ENCODE results near the gene RAET1L. TPM values are rescaled to one million over a fixed set of nuclear protein-coding genes. Genes with fewer than 3 reads are reported as not detected.

Gene RAET1L
- polyA plus RNA-seq, 3 donors, result not detected

DNA sequence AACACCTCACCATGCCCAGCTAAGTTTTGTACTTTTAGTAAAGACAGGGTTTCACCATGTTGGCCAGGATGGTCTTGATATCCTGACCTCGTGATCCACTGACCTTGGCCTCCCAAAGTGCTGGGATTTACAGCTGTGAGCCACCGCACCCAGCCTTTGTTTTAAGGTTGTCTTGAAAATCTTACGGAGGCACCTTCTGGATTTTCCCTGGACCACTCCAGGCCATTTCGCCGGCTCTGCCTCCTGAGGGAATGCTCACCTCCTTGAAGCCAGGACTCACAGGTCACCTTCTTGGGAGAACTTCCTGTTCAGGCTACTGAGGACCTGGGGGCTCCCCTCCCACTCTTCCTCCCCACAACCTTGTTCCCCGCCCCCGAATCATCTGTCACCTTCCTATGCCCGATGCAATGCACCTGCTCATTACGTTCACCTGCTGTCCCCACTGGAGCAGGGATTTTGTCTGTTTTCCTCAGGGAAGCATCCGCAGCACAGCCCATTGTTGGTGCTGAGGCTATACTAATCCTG lies 19.4 kb upstream of the RAET1L start:
- H3K27ac Mint-ChIP-seq, result no peak overlapping the region
- H3K4me2 ChIP-seq (replicated peaks; ENCODE audit: extremely low read depth, low read length, poor library complexity, severe bottlenecking), result no peak overlapping the region
- H3K79me2 ChIP-seq (ENCODE audit: insufficient read depth, low read length), result no peaks in the 10 kb centered on the region
- H3K9me3 Mint-ChIP-seq, result peaks cover 0 to 3% (median 0%) of the 10 kb centered on the region in 7 donors
- 94% methylated on average over 7 of the region's 10 CpGs for WGBS (ENCODE audit: insufficient coverage)
- no peak overlapping the region for H3K4me3 ChIP-seq (replicated peaks in 1 of 3; ENCODE audit: low read depth in 2 of 3, low read length in 3 of 3)
- no peak overlapping the region for H3K4me3 Mint-ChIP-seq
- H3K9ac ChIP-seq (ENCODE audit: insufficient read depth, low read length, poor library complexity, severe bottlenecking), result no peak overlapping the region
- no peak for DNase-seq
- H3K9me3 ChIP-seq (replicated peaks in 1 of 2; ENCODE audit: control insufficient read depth in 1 of 2, insufficient read depth in 1 of 2, low read length in 2 of 2), result no peaks in the 10 kb centered on the region
- H3K27me3 ChIP-seq (ENCODE audit: control insufficient read depth in 2 of 2, insufficient read depth in 2 of 2, low read length in 2 of 2), result peaks cover 5 to 21% of the 10 kb centered on the region in 2 donors
- no peak overlapping the region for H2AFZ ChIP-seq (ENCODE audit: insufficient read depth, low read depth, low read length, poor library complexity, severe bottlenecking)
- H3K27ac ChIP-seq (ENCODE audit: low read depth in 1 of 2, low read length in 2 of 2), result no peak overlapping the region
- TF ChIP-seq, protein P1, sequence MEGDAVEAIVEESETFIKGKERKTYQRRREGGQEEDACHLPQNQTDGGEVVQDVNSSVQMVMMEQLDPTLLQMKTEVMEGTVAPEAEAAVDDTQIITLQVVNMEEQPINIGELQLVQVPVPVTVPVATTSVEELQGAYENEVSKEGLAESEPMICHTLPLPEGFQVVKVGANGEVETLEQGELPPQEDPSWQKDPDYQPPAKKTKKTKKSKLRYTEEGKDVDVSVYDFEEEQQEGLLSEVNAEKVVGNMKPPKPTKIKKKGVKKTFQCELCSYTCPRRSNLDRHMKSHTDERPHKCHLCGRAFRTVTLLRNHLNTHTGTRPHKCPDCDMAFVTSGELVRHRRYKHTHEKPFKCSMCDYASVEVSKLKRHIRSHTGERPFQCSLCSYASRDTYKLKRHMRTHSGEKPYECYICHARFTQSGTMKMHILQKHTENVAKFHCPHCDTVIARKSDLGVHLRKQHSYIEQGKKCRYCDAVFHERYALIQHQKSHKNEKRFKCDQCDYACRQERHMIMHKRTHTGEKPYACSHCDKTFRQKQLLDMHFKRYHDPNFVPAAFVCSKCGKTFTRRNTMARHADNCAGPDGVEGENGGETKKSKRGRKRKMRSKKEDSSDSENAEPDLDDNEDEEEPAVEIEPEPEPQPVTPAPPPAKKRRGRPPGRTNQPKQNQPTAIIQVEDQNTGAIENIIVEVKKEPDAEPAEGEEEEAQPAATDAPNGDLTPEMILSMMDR (IDR thresholded peaks at IDR 0.05), result no peak
- H3K4me1 Mint-ChIP-seq, result no peaks in the 10 kb centered on the region
- H3K36me3 ChIP-seq (replicated peaks in 1 of 2; ENCODE audit: control insufficient read depth in 1 of 2, insufficient read depth in 2 of 2, low read length in 2 of 2), result no peaks in the 10 kb centered on the region
- H3K4me1 ChIP-seq (ENCODE audit: control insufficient read depth in 1 of 2, insufficient read depth in 2 of 2, low read length in 2 of 2), result no peaks in the 10 kb centered on the region
- H3K27me3 Mint-ChIP-seq (ENCODE audit: low read depth in 3 of 3), result peaks cover 33 to 50% (median 43%) of the 10 kb centered on the region in 3 donors
- H4K20me1 ChIP-seq (ENCODE audit: insufficient read depth, low read length), result no peaks in the 10 kb centered on the region
- no peaks in the 10 kb centered on the region for H3K36me3 Mint-ChIP-seq
- intact Hi-C loops (cut with micrococcal nuclease), result no loop called here

DNA sequence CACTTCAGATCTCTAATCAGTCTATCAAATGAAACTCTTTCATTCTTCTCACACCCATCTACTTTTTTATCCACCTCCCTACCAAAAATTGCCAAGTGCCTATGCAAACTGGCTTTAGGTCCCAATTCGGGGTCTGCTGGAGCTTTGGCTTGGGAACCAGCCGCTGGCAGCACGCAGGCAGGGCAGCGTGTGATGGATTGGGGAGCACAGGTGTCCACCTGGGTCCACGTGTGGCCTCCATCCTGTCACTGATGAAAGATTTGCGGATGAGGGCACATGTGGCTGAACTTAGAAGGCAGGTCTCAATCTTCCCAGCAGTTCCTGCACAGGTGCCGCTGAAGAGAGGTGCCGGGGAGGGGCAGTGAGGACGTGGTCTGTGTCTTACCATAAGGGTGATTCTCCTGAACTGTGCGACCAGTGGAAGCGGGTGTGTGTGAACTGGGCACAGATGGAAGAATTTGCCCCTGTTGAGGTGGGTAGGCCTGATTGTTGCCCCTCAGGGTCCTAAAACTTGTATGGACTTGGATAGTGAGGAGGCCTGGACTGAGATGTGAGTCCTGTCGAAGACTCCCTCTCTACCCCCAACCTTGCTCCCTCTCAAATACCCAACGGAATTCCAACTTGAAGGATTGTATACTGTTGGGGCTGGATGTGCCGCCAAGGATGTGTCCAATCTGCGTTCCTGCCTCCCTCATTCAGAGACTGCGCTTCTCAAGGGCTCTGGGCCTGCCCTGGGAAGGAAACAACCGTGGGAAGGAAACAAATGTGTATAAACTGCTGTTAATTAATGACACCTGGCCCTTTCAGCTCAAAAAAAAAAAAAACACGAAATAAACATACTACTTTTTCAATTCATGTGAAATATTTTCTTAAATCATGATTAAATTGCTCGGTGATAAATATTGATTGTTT lies 18.4 kb upstream of the RAET1L start:
- Mint-ChIP-seq H3K4me1 (no peaks in the 10 kb centered on the region), H3K36me3 (no peaks in the 10 kb centered on the region), H3K9me3 (peaks cover 0 to 3% (median 0%) of the 10 kb centered on the region in 7 donors), H3K4me3 (no peak overlapping the region), H3K27me3 (ENCODE audit: low read depth in 3 of 3) (peaks cover 42 to 55% (median 48%) of the 10 kb centered on the region in 3 donors), H3K27ac (no peak overlapping the region)
- no peak overlapping the region for H3K27ac ChIP-seq (ENCODE audit: low read depth in 1 of 2, low read length in 2 of 2)
- H2AFZ ChIP-seq (ENCODE audit: insufficient read depth, low read depth, low read length, poor library complexity, severe bottlenecking), result no peak overlapping the region
- H3K36me3 ChIP-seq (replicated peaks in 1 of 2; ENCODE audit: control insufficient read depth in 1 of 2, insufficient read depth in 2 of 2, low read length in 2 of 2), result no peaks in the 10 kb centered on the region
- no peak overlapping the region for H3K9ac ChIP-seq (ENCODE audit: insufficient read depth, low read length, poor library complexity, severe bottlenecking)
- WGBS (ENCODE audit: insufficient coverage), result 94% methylated on average over 9 of the region's 19 CpGs
- no peaks in the 10 kb centered on the region for H3K4me1 ChIP-seq (ENCODE audit: control insufficient read depth in 1 of 2, insufficient read depth in 2 of 2, low read length in 2 of 2)
- peaks cover 0 to 3% of the 10 kb centered on the region in 2 donors for H3K9me3 ChIP-seq (replicated peaks in 1 of 2; ENCODE audit: control insufficient read depth in 1 of 2, insufficient read depth in 1 of 2, low read length in 2 of 2)
- no peak overlapping the region for H3K4me3 ChIP-seq (replicated peaks in 1 of 3; ENCODE audit: low read depth in 2 of 3, low read length in 3 of 3)
- H4K20me1 ChIP-seq (ENCODE audit: insufficient read depth, low read length), result no peaks in the 10 kb centered on the region
- H3K79me2 ChIP-seq (ENCODE audit: insufficient read depth, low read length), result no peaks in the 10 kb centered on the region
- TF ChIP-seq, protein P1 (IDR thresholded peaks at IDR 0.05), result no peak
- H3K4me2 ChIP-seq (replicated peaks; ENCODE audit: extremely low read depth, low read length, poor library complexity, severe bottlenecking), result no peak overlapping the region
- peaks cover 15 to 30% of the 10 kb centered on the region in 2 donors for H3K27me3 ChIP-seq (ENCODE audit: control insufficient read depth in 2 of 2, insufficient read depth in 2 of 2, low read length in 2 of 2)
- intact Hi-C loops (cut with micrococcal nuclease), result no loop called here
- DNase-seq, result no peak
